22Rv1 (cell line): ENCODE data around the gene PROM1.

Experiments used
- CTCF ChIP-seq: fragments of 450-650 bp; IDR thresholded peaks from 2 replicates; pipeline ENCODE4 v1.5.1; 2017; ENCODE audit warnings: mild to moderate bottlenecking
- ZFX ChIP-seq: fragments of 450-650 bp; IDR thresholded peaks from 2 replicates; pipeline ENCODE4 v1.6.1; 2017; ENCODE audit warnings: antibody characterized with exemption, borderline replicate concordance

GRCh38 chr4:16114546-16114945 is 30.7 kb upstream of the PROM1 start:
- TF ChIP-seq CTCF (no peak), ZFX (no peak)
